Panc1 (cell line): Measurements from ENCODE around the gene ALG10B. TPM values are rescaled to one million over a fixed set of nuclear protein-coding genes. Genes with fewer than 3 reads are reported as not detected.

Source experiments
- ATAC-seq: fragments of 200-7000 bp; cut with Tn5 transposase; 2 replicates; pipeline ENCODE4 v1.9.1; 2020; ENCODE audit warnings: mild to moderate bottlenecking, moderate library complexity
- BruUV-seq: library from RNA; stranded (reverse); fragments of 400-500 nt; replicated peaks from 2 replicates; lab custom pipeline; 2021; lab: Mats Ljungman, UMichigan
- CTCF ChIA-PET: fragments of 300-600 bp; sonication (Branson Sonifier 250); formaldehyde crosslinking; loops from one replicate; lab custom pipeline; 2022; ENCODE audit warnings: antibody characterized with exemption; lab: Charles Lee
- POLR2A ChIA-PET: fragments of 300-600 bp; sonication (Branson Sonifier 250); formaldehyde crosslinking; loops from one replicate; lab custom pipeline; 2022; ENCODE audit warnings: antibody characterized with exemption; lab: Charles Lee
- DNase-seq: peaks from one replicate; pipeline ENCODE4 v3.0.0-alpha.2; 2010; ENCODE audit warnings: low read depth, low spot score
- H3K27ac ChIP-seq: 2 replicates; pipeline ENCODE4 v1.5.1; 2011; ENCODE audit warnings: mild to moderate bottlenecking, low read length, inconsistent platforms
- H3K27me3 ChIP-seq: fragments of 200-500 bp; sonication (Bioruptor generic); 2 replicates; pipeline ENCODE4 v1.6.0; 2014; ENCODE audit warnings: low read length, inconsistent platforms; ENCODE audit not compliant: control insufficient read depth, insufficient read depth
- H3K36me3 ChIP-seq: fragments of 200-500 bp; sonication (Bioruptor generic); 2 replicates; pipeline ENCODE4 v1.5.1; 2014; ENCODE audit warnings: inconsistent platforms, mild to moderate bottlenecking, low read length, moderate library complexity; ENCODE audit not compliant: control insufficient read depth, insufficient read depth
- H3K4me1 ChIP-seq: 2 replicates; pipeline ENCODE4 v1.5.1; 2011; ENCODE audit warnings: inconsistent platforms, mild to moderate bottlenecking, low read length, moderate library complexity; ENCODE audit not compliant: control insufficient read depth, insufficient read depth
- H3K4me3 ChIP-seq, 2 experiments: 2 replicates each; pipeline ENCODE4 v1.5.1; 2011 to 2012; ENCODE audit warnings: low read depth in 2 of 2, low read length in 2 of 2, mild to moderate bottlenecking in 2 of 2, inconsistent platforms in 1 of 2, moderate library complexity in 1 of 2
- H3K9me3 ChIP-seq: fragments of 200-500 bp; sonication (Bioruptor generic); 2 replicates; pipeline ENCODE4 v1.5.1; 2014; ENCODE audit warnings: low read depth, mild to moderate bottlenecking, inconsistent platforms, low read length, moderate library complexity; ENCODE audit not compliant: control insufficient read depth, insufficient read depth
- POLR2AphosphoS5 ChIP-seq: IDR thresholded peaks from 2 replicates; pipeline ENCODE4 v1.6.1; 2012; ENCODE audit warnings: mild to moderate bottlenecking, low read depth, low read length, moderate library complexity
- SIN3A ChIP-seq: IDR thresholded peaks from 2 replicates; pipeline ENCODE4 v1.6.1; 2012; ENCODE audit warnings: low read depth, mild to moderate bottlenecking, low read length, moderate library complexity, borderline replicate concordance; ENCODE audit not compliant: insufficient read depth
- TCF7L2 ChIP-seq: IDR thresholded peaks from 2 replicates; pipeline ENCODE4 v1.6.1; 2011; ENCODE audit warnings: mild to moderate bottlenecking, low read depth, low read length, inconsistent platforms
- in situ Hi-C: cut with HindIII; loops from 2 replicates; pipeline ENCODE4 v1.10.0; 2016; ENCODE audit warnings: low sequenced_read_pairs, low pct_unique_long_range_greater_than_20kb
- intact Hi-C: fragments of 100-400 bp; cut with micrococcal nuclease; formaldehyde crosslinking; loops from one replicate; pipeline ENCODE4 v1.10.0; 2022; ENCODE audit not compliant: unreplicated experiment
- total RNA-seq: library from RNA; stranded (reverse); gene quantifications from one replicate; pipeline ENCODE4 v1.2.1, GENCODE V29; 2021; ENCODE audit not compliant: unreplicated experiment
- TF ChIP-seq, protein P1 (sequence below): fragments of 450-650 bp; IDR thresholded peaks from 2 replicates; pipeline ENCODE4 v1.5.1; 2017; ENCODE audit warnings: mild to moderate bottlenecking

The ALG10B gene
- total RNA-seq, 1 experiment from 2014 or later: 7.2 TPM

- no peaks in the 10 kb centered on the region for H3K36me3 ChIP-seq
- no peak for DNase-seq
- BruUV-seq: no TSS peak
- ChIA-PET POLR2A (no interaction called here), CTCF (no interaction called here)
- no peak overlapping the region for H3K27ac ChIP-seq
- intact Hi-C loops (no loop called here), in situ Hi-C loops (no loop called here)
- no peaks in the 10 kb centered on the region for H3K9me3 ChIP-seq
- H3K27me3 ChIP-seq: no peaks in the 10 kb centered on the region
- H3K4me3 ChIP-seq: no peak overlapping the region
- TF ChIP-seq TCF7L2: no peak
- TF ChIP-seq, protein P1, sequence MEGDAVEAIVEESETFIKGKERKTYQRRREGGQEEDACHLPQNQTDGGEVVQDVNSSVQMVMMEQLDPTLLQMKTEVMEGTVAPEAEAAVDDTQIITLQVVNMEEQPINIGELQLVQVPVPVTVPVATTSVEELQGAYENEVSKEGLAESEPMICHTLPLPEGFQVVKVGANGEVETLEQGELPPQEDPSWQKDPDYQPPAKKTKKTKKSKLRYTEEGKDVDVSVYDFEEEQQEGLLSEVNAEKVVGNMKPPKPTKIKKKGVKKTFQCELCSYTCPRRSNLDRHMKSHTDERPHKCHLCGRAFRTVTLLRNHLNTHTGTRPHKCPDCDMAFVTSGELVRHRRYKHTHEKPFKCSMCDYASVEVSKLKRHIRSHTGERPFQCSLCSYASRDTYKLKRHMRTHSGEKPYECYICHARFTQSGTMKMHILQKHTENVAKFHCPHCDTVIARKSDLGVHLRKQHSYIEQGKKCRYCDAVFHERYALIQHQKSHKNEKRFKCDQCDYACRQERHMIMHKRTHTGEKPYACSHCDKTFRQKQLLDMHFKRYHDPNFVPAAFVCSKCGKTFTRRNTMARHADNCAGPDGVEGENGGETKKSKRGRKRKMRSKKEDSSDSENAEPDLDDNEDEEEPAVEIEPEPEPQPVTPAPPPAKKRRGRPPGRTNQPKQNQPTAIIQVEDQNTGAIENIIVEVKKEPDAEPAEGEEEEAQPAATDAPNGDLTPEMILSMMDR: no peak
- TF ChIP-seq POLR2AphosphoS5: no peak
- no peaks in the 10 kb centered on the region for H3K4me1 ChIP-seq
- no peak for ATAC-seq
These were observed 53.7 kb downstream of the ALG10B start for GRCh38 chr12:38370311-38370710.

GRCh38 chr12:38373784-38374183 lies 57.2 kb downstream of the ALG10B start:
- ChIA-PET CTCF (no interaction called here), POLR2A (no interaction called here)
- no peaks in the 10 kb centered on the region for H3K9me3 ChIP-seq
- H3K36me3 ChIP-seq: no peaks in the 10 kb centered on the region
- no peaks in the 10 kb centered on the region for H3K27me3 ChIP-seq
- no peak overlapping the region for H3K27ac ChIP-seq
- DNase-seq: no peak
- no peak overlapping the region for H3K4me3 ChIP-seq
- intact Hi-C loops: no loop called here
- BruUV-seq: no TSS peak
- H3K4me1 ChIP-seq: no peaks in the 10 kb centered on the region
- TF ChIP-seq TCF7L2: no peak
- no peak for ATAC-seq
- in situ Hi-C loops: no loop called here

DNA sequence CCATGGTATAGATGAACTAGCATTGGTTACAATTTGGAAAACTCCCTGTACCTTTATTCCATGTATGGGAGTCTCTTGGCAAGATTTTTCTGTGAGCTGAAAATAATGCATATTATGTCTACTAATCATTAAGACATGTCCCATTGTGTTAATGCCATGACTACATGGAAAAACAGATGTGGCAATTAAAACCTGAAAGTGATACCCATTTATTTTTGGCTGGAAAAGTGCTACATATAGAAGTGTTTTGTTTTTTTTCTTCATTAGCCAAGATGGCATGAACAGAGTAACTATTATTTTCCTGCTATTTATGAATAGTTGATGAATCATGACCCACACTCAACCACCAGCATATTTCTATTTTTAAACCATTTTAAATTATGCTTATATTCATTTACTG lies 58.2 kb downstream of the ALG10B start:
- Histone ChIP-seq H3K9me3 (no peaks in the 10 kb centered on the region), H3K27ac (no peak overlapping the region), H3K36me3 (no peaks in the 10 kb centered on the region), H3K4me3 (no peak overlapping the region), H3K27me3 (no peaks in the 10 kb centered on the region), H3K4me1 (no peaks in the 10 kb centered on the region)
- no peak for TF ChIP-seq SIN3A
- ATAC-seq (no peak), DNase-seq (no peak)
- POLR2A ChIA-PET: no interaction called here
- in situ Hi-C loops: no loop called here
- intact Hi-C loops: no loop called here
- CTCF ChIA-PET: no interaction called here
- BruUV-seq: no TSS peak
